ENCODE data around the gene ASAP3.
"Not testable (repeated sequence)": the region's sequence is repeated elsewhere in the genome, so short reads cannot be mapped to it uniquely, and the experiment has no call there.

ASAP3 gene

DNA sequence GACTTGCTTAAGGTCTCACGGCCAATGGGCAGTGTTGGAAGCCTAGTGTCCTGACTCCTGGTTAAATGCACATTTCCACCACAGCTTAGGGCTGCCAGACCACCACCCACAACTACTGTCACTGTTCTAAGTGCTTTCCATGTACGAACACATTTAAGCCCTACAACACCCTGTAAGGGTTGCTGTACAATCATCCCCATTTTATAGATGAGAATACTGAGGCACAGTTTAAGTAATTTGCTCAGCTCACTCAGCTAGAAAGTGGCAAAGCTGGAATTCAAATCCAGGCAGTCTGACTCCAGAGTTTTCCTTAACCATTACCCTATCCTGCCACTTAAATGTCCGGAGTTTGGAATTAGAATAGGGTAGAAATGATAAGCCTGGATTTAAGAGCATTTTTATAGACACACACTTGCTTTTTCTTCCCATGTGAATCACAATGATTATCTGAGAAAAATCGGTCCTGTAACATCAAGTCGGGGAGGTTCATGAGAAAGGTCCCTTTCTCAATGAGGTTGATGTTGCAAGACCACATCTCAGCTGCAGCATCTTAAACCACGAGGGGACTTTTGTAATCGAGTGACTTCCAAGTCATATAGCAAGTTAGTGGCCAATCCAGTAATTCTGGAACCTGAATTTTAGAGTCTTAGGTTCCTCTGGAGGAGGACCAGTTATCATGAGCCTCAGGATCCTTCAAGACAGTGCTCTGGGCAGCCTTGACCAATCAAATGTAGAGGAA lies 38.4 kb upstream of the ASAP3 start:
- TF ChIP-seq POLR2AphosphoS5 (IDR thresholded peaks at IDR 0.05; ENCODE audit: borderline replicate concordance, low read depth, low read length) (no peak), FOXP2 (optimal IDR thresholded peaks at IDR 0.05; ENCODE audit: control extremely low read depth, extremely low read length, insufficient read depth) (no peak), EZH2 (IDR thresholded peaks at IDR 0.05) (no peak)
- DNase-seq (ENCODE audit: low read depth, low spot score): no peak
- Histone ChIP-seq H3K4me3 (no peak overlapping the region), H3K27ac (no peak overlapping the region), H3K9ac (ENCODE audit: insufficient read length) (no peak overlapping the region), H3K36me3 (ENCODE audit: insufficient read depth, low read length) (peaks cover 59% of the 10 kb centered on the region), H3K9me3 (ENCODE audit: low read depth, low read length) (no peaks in the 10 kb centered on the region)

DNA sequence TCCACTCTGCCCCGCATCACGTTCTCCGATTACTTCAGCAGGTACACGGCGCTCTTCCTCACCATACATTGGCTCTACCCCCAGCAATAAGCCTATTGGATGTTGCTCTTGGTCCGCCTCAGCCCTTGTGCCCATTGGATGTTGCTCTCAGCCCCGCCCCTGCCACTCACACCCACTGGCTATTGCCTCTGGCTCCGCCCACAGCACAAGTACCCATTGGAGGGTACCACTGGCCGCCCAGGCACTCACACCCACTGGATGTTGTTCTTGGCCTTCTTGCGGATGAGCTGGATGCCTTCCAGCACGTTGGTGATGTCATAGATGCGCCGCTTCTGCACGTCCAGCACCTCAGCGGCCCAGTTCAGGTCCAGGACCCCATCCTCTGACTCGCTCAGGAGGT lies 37.6 kb upstream of the ASAP3 start:
- Histone ChIP-seq H3K27ac (no peak overlapping the region), H3K36me3 (ENCODE audit: insufficient read depth, low read length) (peaks cover 67% of the 10 kb centered on the region), H3K9me3 (ENCODE audit: low read depth, low read length) (no peaks in the 10 kb centered on the region), H3K9ac (ENCODE audit: insufficient read length) (no peak overlapping the region), H3K4me3 (no peak overlapping the region)
- no peak for DNase-seq (ENCODE audit: low read depth, low spot score)
- TF ChIP-seq EZH2 (IDR thresholded peaks at IDR 0.05): no peak
- TF ChIP-seq FOXP2 (optimal IDR thresholded peaks at IDR 0.05; ENCODE audit: control extremely low read depth, extremely low read length, insufficient read depth): no peak
- TF ChIP-seq POLR2AphosphoS5 (IDR thresholded peaks at IDR 0.05; ENCODE audit: borderline replicate concordance, low read depth, low read length): no peak

DNA sequence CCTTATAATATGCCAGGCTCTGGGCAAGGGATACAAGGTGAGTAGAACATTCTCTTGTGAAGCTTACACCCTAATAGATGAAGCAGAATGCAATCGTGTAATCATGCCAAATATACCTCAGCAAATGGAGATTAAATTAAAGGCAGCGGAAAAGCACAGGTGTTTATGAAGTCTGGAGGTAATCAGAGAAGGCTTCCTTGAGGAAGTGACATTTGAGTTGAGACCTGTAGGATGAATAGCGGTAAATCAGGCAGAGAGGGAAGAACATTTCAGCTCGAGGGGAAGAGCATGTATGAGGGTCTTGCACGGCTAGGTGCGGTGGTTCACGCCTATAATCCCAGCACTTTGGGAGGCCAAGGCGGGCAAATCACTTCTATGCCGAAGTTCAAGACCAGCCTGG lies 33.6 kb upstream of the ASAP3 start:
- H3K36me3 ChIP-seq (ENCODE audit: insufficient read depth, low read length): peaks cover 88% of the 10 kb centered on the region
- H3K4me3 ChIP-seq: no peak overlapping the region

DNA sequence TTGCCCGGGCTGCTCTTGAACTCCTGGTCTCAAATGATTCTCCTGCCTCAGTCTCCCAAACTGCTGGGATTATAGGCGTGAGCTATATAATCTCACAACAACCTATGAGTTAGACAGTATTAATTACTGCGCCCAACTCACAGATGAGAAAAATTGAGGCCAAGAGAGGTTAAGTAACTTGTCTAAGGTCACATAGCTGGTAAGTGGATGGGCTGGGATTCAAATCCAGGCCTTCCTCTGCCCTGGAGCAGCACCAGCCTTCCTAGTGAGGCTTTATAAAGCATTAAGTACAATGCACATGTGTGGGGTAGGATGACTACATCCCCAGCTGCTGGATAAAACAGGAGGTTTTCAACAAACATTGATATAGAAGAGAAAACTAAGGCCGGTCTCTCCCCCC lies 31.9 kb upstream of the ASAP3 start:
- DNase-seq (ENCODE audit: low read depth, low spot score): no peak
- Histone ChIP-seq H3K9me3 (ENCODE audit: low read depth, low read length) (no peaks in the 10 kb centered on the region), H3K27ac (no peak overlapping the region), H3K4me3 (no peak overlapping the region), H3K36me3 (ENCODE audit: insufficient read depth, low read length) (peaks cover 81% of the 10 kb centered on the region), H3K9ac (ENCODE audit: insufficient read length) (no peak overlapping the region)
- TF ChIP-seq POLR2AphosphoS5 (IDR thresholded peaks at IDR 0.05; ENCODE audit: borderline replicate concordance, low read depth, low read length) (no peak), FOXP2 (optimal IDR thresholded peaks at IDR 0.05; ENCODE audit: control extremely low read depth, extremely low read length, insufficient read depth) (no peak), EZH2 (IDR thresholded peaks at IDR 0.05) (no peak)

More for the DNA sequence above, 33.6 kb upstream of the ASAP3 start:
- Histone ChIP-seq H3K9me3 (ENCODE audit: low read depth, low read length) (no peaks in the 10 kb centered on the region), H3K9ac (ENCODE audit: insufficient read length) (no peak overlapping the region), H3K27ac (no peak overlapping the region)
- TF ChIP-seq POLR2AphosphoS5 (IDR thresholded peaks at IDR 0.05; ENCODE audit: borderline replicate concordance, low read depth, low read length): no peak
- no peak for DNase-seq (ENCODE audit: low read depth, low spot score)

DNA sequence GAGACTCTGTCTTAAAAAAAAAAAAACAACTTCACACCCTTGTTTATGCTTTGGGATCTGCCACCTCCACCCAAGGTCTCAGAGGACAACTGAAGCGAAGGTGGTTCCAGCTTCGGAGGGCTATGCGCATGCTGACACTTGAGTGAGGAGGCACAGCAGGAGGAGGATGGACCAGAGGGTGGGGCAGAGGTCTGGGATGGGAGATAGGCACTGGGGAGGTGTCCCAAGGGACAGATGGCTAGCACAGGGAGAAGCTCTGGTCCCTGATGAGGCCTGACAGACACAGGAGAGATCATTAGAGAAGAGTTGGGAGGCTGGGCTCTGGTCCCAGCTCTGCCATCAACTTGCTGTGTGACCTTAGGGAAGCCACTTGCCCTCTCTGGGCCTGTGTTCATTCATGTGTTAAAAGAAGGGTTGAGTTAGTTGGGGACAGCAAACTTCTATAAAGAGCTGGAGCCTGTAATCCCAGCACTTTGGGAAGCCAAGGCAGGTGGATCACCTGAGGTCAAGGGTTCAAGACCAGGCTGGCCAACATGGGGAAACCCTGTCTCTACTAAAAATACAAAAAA lies 30.2 kb upstream of the ASAP3 start:
- Histone ChIP-seq H3K9ac (ENCODE audit: insufficient read length) (no peak overlapping the region), H3K9me3 (ENCODE audit: low read depth, low read length) (no peaks in the 10 kb centered on the region), H3K36me3 (ENCODE audit: insufficient read depth, low read length) (peaks cover 82% of the 10 kb centered on the region), H3K4me3 (no peak overlapping the region), H3K27ac (no peak overlapping the region)
- TF ChIP-seq EZH2 (IDR thresholded peaks at IDR 0.05) (no peak), POLR2AphosphoS5 (IDR thresholded peaks at IDR 0.05; ENCODE audit: borderline replicate concordance, low read depth, low read length) (no peak), FOXP2 (optimal IDR thresholded peaks at IDR 0.05; ENCODE audit: control extremely low read depth, extremely low read length, insufficient read depth) (no peak)
- no peak for DNase-seq (ENCODE audit: low read depth, low spot score)

DNA sequence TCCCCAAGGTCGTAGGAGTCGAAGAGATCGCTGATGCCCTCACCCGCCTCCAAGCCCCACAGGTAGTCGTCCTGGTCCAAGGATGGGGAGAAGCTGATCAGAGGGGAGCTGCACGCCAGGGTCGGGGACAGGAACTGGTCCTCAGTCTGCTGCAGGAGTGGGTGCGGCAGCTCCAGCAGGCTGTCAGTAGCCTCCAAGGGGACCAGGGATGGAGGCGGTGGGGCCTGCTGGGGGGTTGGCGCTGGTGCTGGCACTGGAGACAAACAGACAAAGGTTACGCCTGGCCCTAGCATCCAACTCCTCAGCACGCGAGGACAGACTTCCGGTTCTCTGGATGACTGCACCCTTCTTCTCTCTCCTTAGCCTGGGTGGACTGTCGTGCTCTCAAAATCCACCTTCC lies 25.9 kb upstream of the ASAP3 start:
- no peak overlapping the region for H3K4me3 ChIP-seq
- H3K36me3 ChIP-seq (ENCODE audit: insufficient read depth, low read length): peaks cover 57% of the 10 kb centered on the region
- DNase-seq (ENCODE audit: low read depth, low spot score): no peak
- H3K9ac ChIP-seq (ENCODE audit: insufficient read length): no peak overlapping the region
- H3K27ac ChIP-seq: no peak overlapping the region
- no peaks in the 10 kb centered on the region for H3K9me3 ChIP-seq (ENCODE audit: low read depth, low read length)
- TF ChIP-seq FOXP2 (optimal IDR thresholded peaks at IDR 0.05; ENCODE audit: control extremely low read depth, extremely low read length, insufficient read depth) (no peak), POLR2AphosphoS5 (IDR thresholded peaks at IDR 0.05; ENCODE audit: borderline replicate concordance, low read depth, low read length) (no peak), EZH2 (IDR thresholded peaks at IDR 0.05) (no peak)

DNA sequence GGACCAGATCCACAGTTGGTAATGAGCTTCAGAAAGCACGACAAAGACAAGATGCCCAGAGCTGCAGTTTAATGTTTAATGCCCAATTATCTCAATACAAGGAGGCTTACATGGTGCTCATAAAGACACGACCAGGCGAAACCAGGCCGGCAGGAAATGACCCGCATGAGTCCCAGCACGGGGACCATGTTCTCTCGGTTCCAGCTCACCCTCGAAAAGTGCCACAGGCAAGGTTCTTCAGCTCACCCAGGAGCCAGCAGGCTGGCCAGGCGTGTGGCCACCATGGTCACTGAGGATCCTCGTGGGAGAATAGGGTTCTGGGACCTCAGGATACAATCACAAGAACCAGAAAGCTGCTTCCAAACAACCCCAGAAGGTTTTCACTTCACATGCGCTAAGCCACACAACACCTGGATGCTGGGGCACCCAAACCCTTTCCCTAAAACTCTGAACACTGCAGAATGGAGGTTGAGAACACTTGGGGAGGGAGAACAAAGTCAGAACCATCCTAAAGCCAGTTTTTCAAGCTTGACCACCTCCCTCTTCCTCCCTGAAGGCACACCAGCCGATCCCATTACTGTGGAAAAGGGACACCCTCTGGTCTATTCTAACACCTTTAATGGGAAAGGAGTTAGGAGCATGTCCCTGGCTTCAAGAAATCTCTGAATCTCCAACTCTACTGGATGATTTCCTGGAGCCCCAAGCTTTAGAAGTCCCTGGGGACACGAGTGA lies 22.6 kb upstream of the ASAP3 start:
- H3K9ac ChIP-seq (ENCODE audit: insufficient read length): no peak overlapping the region

DNA sequence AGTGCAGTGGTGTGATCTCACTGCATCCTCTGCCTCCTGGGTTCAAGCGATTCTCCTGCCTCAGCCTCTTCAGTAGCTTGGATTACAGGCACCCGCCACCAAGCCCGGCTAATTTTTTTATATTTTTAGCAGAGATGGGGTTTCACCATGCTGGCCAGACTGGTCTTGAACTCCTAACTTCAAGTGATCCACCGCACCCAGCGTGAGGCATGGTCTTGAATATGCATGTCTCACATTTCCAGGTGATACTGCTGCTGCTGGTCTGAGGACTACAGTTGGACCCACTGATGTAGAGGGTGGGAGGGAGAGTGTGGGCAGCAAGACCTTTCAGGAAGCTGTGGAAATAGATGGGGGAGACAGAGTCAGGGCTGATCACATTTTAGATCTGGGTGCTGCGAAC lies 21.9 kb upstream of the ASAP3 start:
- no peak for DNase-seq (ENCODE audit: low read depth, low spot score)
- Histone ChIP-seq H3K9me3 (ENCODE audit: low read depth, low read length) (no peaks in the 10 kb centered on the region), H3K27ac (no peak overlapping the region), H3K9ac (ENCODE audit: insufficient read length) (no peak overlapping the region), H3K4me3 (no peak overlapping the region), H3K36me3 (ENCODE audit: insufficient read depth, low read length) (peaks cover 27% of the 10 kb centered on the region)
- TF ChIP-seq EZH2 (IDR thresholded peaks at IDR 0.05) (no peak), POLR2AphosphoS5 (IDR thresholded peaks at IDR 0.05; ENCODE audit: borderline replicate concordance, low read depth, low read length) (no peak), FOXP2 (optimal IDR thresholded peaks at IDR 0.05; ENCODE audit: control extremely low read depth, extremely low read length, insufficient read depth) (no peak)

More for the DNA sequence above, 22.6 kb upstream of the ASAP3 start:
- Histone ChIP-seq H3K9me3 (ENCODE audit: low read depth, low read length) (no peaks in the 10 kb centered on the region), H3K36me3 (ENCODE audit: insufficient read depth, low read length) (peaks cover 33% of the 10 kb centered on the region), H3K4me3 (no peak overlapping the region), H3K27ac (0 out of 2 replicates have a peak overlapping the region, but pooled peaks have one; percentile 26)
- TF ChIP-seq FOXP2 (optimal IDR thresholded peaks at IDR 0.05; ENCODE audit: control extremely low read depth, extremely low read length, insufficient read depth) (no peak), POLR2AphosphoS5 (IDR thresholded peaks at IDR 0.05; ENCODE audit: borderline replicate concordance, low read depth, low read length) (no peak), EZH2 (IDR thresholded peaks at IDR 0.05) (no peak)
- no peak for DNase-seq (ENCODE audit: low read depth, low spot score)

DNA sequence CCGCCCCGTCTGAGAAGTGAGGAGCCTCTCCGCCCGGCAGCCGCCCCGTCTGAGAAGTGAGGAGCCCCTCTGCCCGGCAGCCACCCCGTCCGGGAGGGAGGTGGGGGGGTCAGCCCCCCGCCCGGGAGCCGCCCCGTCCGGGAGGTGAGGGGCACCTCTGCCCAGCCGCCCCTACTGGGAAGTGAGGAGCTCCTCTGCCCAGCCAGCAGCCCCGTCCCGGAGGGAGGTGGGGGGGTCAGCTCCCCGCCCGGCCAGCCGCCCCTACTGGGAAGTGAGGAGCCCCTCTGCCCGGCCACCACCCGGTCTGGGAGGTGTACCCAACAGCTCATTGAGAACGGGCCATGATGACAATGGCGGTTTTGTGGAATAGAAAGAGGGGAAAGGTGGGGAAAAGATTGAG lies 20.2 kb upstream of the ASAP3 start:
- not testable (repeated sequence) for H3K9me3 ChIP-seq (ENCODE audit: low read depth, low read length); H3K9ac ChIP-seq (ENCODE audit: insufficient read length); H3K4me3 ChIP-seq; H3K27ac ChIP-seq; DNase-seq (ENCODE audit: low read depth, low spot score)
- peaks cover 10% of the 10 kb centered on the region for H3K36me3 ChIP-seq (ENCODE audit: insufficient read depth, low read length)

Measured in SK-N-MC (cell line).